H1 (cell line): Measurements from ENCODE around the gene ALPK3. TPM values are rescaled to one million over a fixed set of nuclear protein-coding genes. Genes with fewer than 3 reads are reported as not detected.

ENCODE experiments used
- BRCA1 ChIP-seq: IDR thresholded peaks from 2 replicates; pipeline ENCODE4 v1.6.1; 2012; ENCODE audit warnings: low read depth, low read length, improper control_type of control experiment
- EZH2 ChIP-seq: fragments of 200-600 bp; sonication (generic); IDR thresholded peaks from 2 replicates; pipeline ENCODE4 v1.7.1; 2012; ENCODE audit warnings: low read depth, mild to moderate bottlenecking, moderate library complexity, low read length, inconsistent platforms; ENCODE audit not compliant: severe bottlenecking
- POU5F1 ChIP-seq: IDR thresholded peaks from 2 replicates; pipeline ENCODE4 v1.6.1; 2011; ENCODE audit warnings: low read depth, mild to moderate bottlenecking, low read length, moderate library complexity
- YY1 ChIP-seq: IDR thresholded peaks from 2 replicates; pipeline ENCODE4 v1.6.1; 2011; ENCODE audit warnings: low read depth, mild to moderate bottlenecking, low read length
- polyA plus RNA-seq, 7 experiments: library from polyadenylated mRNA; depleted of rRNA in 3 of 7; stranded (reverse) in 5 of 7; unstranded in 2 of 7; fragments of >200 nt in 5 of 7; fragments of 200-250 nt in 2 of 7; gene quantifications; 1 replicate in 5 of 7; 2 replicates in 1 of 7; 4 replicates in 1 of 7; pipeline versions ENCODE4 v1.2.1 to v1.2.3, GENCODE V29; 2011 to 2013; ENCODE audit warnings: missing spikeins in 2 of 7, mixed read lengths in 2 of 7
- small RNA-seq: library from polyadenylated mRNA; stranded (forward); fragments of <200 nt; extraction: miRNeasy Mini kit (QIAGEN cat#:217004); gene quantifications from one replicate; pipeline ENCODE3, GENCODE V24; 2013; ENCODE audit not compliant: insufficient read depth
- total RNA-seq: library from RNA; stranded (reverse); fragmentation: NEBNext Ultra II Directional; extraction: Animal tissue kit (Norgen Biotek cat#: 25700); gene quantifications from 2 replicates; pipeline ENCODE4 v1.2.1, GENCODE V29; 2021

Gene ALPK3
- total and polyA plus RNA-seq, 2 of the 8 experiments (the other 6 are each of a cell fraction or from before 2014, with no cell fraction given), result 4.4 to 19.2 TPM

GRCh38 chr15:84922530-84922929 is 105.4 kb downstream of the ALPK3 start (continued):
- TF ChIP-seq BRCA1 (no peak), EZH2 (no peak), POU5F1 (no peak), YY1 (no peak)
- TF ChIP-seq, all 59 proteins: peak for 0

Small RNA genes lying within 50 kb of the gene (small RNA-seq; reads per million reads assigned to genes)
- not detected for gene RF00402

Other genes starting within 250 kb of the ALPK3 start
- 37.3 and 52.4 TPM in 2 replicates for gene ZSCAN2, start 216.3 kb upstream of the ALPK3 start, total RNA-seq
- gene ZSCAN2, start 216.3 kb upstream of the ALPK3 start, polyA plus RNA-seq (2011; rRNA removed), result 22.8 and 23.6 TPM in 2 replicates
- 21.0 and 23.1 TPM in 2 replicates for gene WDR73, start 163.1 kb upstream of the ALPK3 start, total RNA-seq
- 21.4 and 22.7 TPM in 2 replicates for gene WDR73, start 163.1 kb upstream of the ALPK3 start, polyA plus RNA-seq (2011; rRNA removed)
- 9.3 and 12.4 TPM in 2 replicates for gene NMB, start 159.2 kb upstream of the ALPK3 start, total RNA-seq
- gene NMB, start 159.2 kb upstream of the ALPK3 start, polyA plus RNA-seq (2011; rRNA removed), result 13.6 and 13.7 TPM in 2 replicates
- gene SEC11A, start 101.2 kb upstream of the ALPK3 start, total RNA-seq, result 250 and 268 TPM in 2 replicates
- gene SEC11A, start 101.2 kb upstream of the ALPK3 start, polyA plus RNA-seq (2011; rRNA removed), result 142 and 316 TPM in 2 replicates
- 31.2 and 33.0 TPM in 2 replicates for gene ZNF592, start 68.8 kb upstream of the ALPK3 start, total RNA-seq
- gene ZNF592, start 68.8 kb upstream of the ALPK3 start, polyA plus RNA-seq (2011; rRNA removed), result 14.2 and 15.9 TPM in 2 replicates
- not detected in 2 replicates for gene SLC28A1, start 67.3 kb downstream of the ALPK3 start, total RNA-seq
- gene SLC28A1, start 67.3 kb downstream of the ALPK3 start, polyA plus RNA-seq (2011; rRNA removed), result 0.03 and 0.09 TPM in 2 replicates
- gene PDE8A, start 164.5 kb downstream of the ALPK3 start, total RNA-seq, result 4.5 and 6.9 TPM in 2 replicates
- 4.8 and 7.8 TPM in 2 replicates for gene PDE8A, start 164.5 kb downstream of the ALPK3 start, polyA plus RNA-seq (2011; rRNA removed)